Measurements from ENCODE around the gene PKP3. TPM values are rescaled to one million over a fixed set of nuclear protein-coding genes. Genes with fewer than 3 reads are reported as not detected.
A peak's percentile ranks its signal among the peaks of the same experiment; 100 is the strongest.
"Not testable (repeated sequence)": the region's sequence is repeated elsewhere in the genome, so short reads cannot be mapped to it uniquely, and the experiment has no call there.

The PKP3 gene
- total RNA-seq, 2 experiments from 2014 or later: 0.60 TPM; not detected in 1

- H3K27ac Mint-ChIP-seq: no peak overlapping the region
- H3K9me3 Mint-ChIP-seq: no peaks in the 10 kb centered on the region
- Histone ChIP-seq H3K9me3 (ENCODE audit: control insufficient read depth in 1 of 2, insufficient read depth in 1 of 2, low read length in 2 of 2) (peaks cover 0 to 7% of the 10 kb centered on the region in 2 experiments), H3K36me3 (ENCODE audit: insufficient read depth, low read length) (no peaks in the 10 kb centered on the region), H3K4me3 (ENCODE audit: low read length) (no peak overlapping the region), H3K27me3 (ENCODE audit: control insufficient read depth in 1 of 2, insufficient read depth in 2 of 2, low read length in 2 of 2) (no peaks in the 10 kb centered on the region), H3K27ac (ENCODE audit: low read depth in 1 of 2, low read length in 2 of 2) (no peak overlapping the region), H3K4me1 (ENCODE audit: insufficient read depth, low read length) (peaks cover 24% of the 10 kb centered on the region)
- H3K36me3 Mint-ChIP-seq (ENCODE audit: low read depth): no peaks in the 10 kb centered on the region
- peaks cover 5% of the 10 kb centered on the region for H3K4me1 Mint-ChIP-seq (ENCODE audit: low read depth)
- ChIA-PET CTCF (no interaction called here), POLR2A (interaction anchor here (1.4 kb wide), 1 partner anchor 48 kb away, joined by 5 read pairs; no protein-coding TSS in a partner anchor)
- H3K27me3 Mint-ChIP-seq: peaks cover 16% of the 10 kb centered on the region
- intact Hi-C loops (cut with DNase I, micrococcal nuclease): no loop called here
- no peak for DNase-seq
- TF ChIP-seq CTCF (IDR thresholded peaks at IDR 0.05): no peak
- H3K4me3 Mint-ChIP-seq: peak overlapping the region; percentile 38
- no peak for ATAC-seq (ENCODE audit: poor library complexity)
Observed at GRCh38 chr11:399731-400211, 5.8 kb downstream of the PKP3 start.

GRCh38 chr11:400241-400689 is 6.3 kb downstream of the PKP3 start:
- Histone ChIP-seq H3K9me3 (ENCODE audit: control insufficient read depth in 1 of 2, insufficient read depth in 1 of 2, low read length in 2 of 2) (peaks cover 0 to 7% of the 10 kb centered on the region in 2 experiments), H3K27ac (ENCODE audit: low read depth in 1 of 2, low read length in 2 of 2) (no peak overlapping the region), H3K4me3 (ENCODE audit: low read length) (no peak overlapping the region), H3K4me1 (ENCODE audit: insufficient read depth, low read length) (peaks cover 27% of the 10 kb centered on the region), H3K27me3 (ENCODE audit: control insufficient read depth in 1 of 2, insufficient read depth in 2 of 2, low read length in 2 of 2) (no peaks in the 10 kb centered on the region), H3K36me3 (ENCODE audit: insufficient read depth, low read length) (no peaks in the 10 kb centered on the region)
- Mint-ChIP-seq H3K27ac (no peak overlapping the region), H3K4me1 (ENCODE audit: low read depth) (peaks cover 7% of the 10 kb centered on the region), H3K27me3 (peaks cover 16% of the 10 kb centered on the region), H3K4me3 (no peak overlapping the region), H3K36me3 (ENCODE audit: low read depth) (peaks cover 2% of the 10 kb centered on the region), H3K9me3 (no peaks in the 10 kb centered on the region)
- intact Hi-C loops (cut with DNase I, micrococcal nuclease): no loop called here
- DNase-seq: no peak
- ChIA-PET CTCF (no interaction called here), POLR2A (no interaction called here)
- no peak for ATAC-seq (ENCODE audit: poor library complexity)
- no peak for TF ChIP-seq CTCF (IDR thresholded peaks at IDR 0.05)

- H3K9me3 ChIP-seq (ENCODE audit: control insufficient read depth in 1 of 2, insufficient read depth in 1 of 2, low read length in 2 of 2); intact Hi-C loops (cut with DNase I, micrococcal nuclease); H3K9me3 Mint-ChIP-seq: not testable (repeated sequence)
Observed at GRCh38 chr11:401196-401595, 7.2 kb downstream of the PKP3 start.

More at GRCh38 chr11:401196-401595, 7.2 kb downstream of the PKP3 start:
- POLR2A ChIA-PET; H3K27ac ChIP-seq (ENCODE audit: low read depth in 1 of 2, low read length in 2 of 2); H3K27ac Mint-ChIP-seq; CTCF ChIA-PET; H3K27me3 ChIP-seq (ENCODE audit: control insufficient read depth in 1 of 2, insufficient read depth in 2 of 2, low read length in 2 of 2); H3K36me3 Mint-ChIP-seq (ENCODE audit: low read depth); H3K4me3 Mint-ChIP-seq; H3K4me3 ChIP-seq (ENCODE audit: low read length); ATAC-seq (ENCODE audit: poor library complexity); H3K36me3 ChIP-seq (ENCODE audit: insufficient read depth, low read length); DNase-seq: not testable (repeated sequence)
- peaks cover 35% of the 10 kb centered on the region for H3K4me1 ChIP-seq (ENCODE audit: insufficient read depth, low read length)
- H3K27me3 Mint-ChIP-seq: peaks cover 16% of the 10 kb centered on the region
- H3K4me1 Mint-ChIP-seq (ENCODE audit: low read depth): peaks cover 13% of the 10 kb centered on the region

Data from CD4-positive, alpha-beta T cell (primary cell).